ENCODE measurements around the gene COG4.

COG4 gene

DNA sequence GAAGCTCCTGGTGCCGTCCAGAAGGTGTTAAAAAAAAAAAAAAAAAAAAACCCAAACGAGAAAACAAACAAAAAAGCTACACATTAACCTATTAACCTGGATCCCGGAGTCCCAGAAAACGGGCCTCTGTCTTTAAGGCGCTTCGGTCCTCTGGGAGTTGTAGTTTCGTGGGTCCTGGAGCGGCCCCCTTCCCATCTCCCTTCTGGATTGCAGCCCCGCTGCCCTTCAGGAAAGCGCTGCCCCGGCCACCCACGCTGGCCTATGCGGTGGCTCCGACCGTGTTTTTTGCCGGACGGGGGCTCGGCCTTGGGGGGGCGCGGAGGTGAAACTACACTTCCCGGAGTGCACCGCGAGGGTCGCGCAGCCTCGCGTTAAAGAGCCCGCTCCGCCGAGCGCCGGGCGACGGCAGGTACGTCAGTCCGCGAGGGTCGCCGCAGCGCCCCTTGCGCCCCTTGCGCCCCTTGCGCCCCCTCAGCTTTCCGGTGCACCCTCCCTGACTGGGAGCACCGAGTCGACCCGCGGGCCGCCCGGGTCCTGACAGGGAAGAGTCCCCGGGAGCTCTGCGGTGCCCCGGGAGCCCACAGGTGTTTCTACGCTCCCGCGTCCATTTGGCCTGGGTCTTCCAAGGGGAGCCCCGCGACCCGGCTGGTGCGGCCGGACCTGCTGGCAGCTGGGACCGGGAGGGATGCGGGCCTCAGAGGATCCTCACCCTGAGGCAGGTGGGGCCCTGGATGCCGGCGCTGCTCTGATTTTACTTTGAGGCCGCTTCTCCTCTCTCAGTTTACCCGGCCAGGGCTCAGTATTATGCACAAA is 68.9 kb downstream of the COG4 start, which contains the start of gene FCSK (continued):
- TF ChIP-seq, protein P1, sequence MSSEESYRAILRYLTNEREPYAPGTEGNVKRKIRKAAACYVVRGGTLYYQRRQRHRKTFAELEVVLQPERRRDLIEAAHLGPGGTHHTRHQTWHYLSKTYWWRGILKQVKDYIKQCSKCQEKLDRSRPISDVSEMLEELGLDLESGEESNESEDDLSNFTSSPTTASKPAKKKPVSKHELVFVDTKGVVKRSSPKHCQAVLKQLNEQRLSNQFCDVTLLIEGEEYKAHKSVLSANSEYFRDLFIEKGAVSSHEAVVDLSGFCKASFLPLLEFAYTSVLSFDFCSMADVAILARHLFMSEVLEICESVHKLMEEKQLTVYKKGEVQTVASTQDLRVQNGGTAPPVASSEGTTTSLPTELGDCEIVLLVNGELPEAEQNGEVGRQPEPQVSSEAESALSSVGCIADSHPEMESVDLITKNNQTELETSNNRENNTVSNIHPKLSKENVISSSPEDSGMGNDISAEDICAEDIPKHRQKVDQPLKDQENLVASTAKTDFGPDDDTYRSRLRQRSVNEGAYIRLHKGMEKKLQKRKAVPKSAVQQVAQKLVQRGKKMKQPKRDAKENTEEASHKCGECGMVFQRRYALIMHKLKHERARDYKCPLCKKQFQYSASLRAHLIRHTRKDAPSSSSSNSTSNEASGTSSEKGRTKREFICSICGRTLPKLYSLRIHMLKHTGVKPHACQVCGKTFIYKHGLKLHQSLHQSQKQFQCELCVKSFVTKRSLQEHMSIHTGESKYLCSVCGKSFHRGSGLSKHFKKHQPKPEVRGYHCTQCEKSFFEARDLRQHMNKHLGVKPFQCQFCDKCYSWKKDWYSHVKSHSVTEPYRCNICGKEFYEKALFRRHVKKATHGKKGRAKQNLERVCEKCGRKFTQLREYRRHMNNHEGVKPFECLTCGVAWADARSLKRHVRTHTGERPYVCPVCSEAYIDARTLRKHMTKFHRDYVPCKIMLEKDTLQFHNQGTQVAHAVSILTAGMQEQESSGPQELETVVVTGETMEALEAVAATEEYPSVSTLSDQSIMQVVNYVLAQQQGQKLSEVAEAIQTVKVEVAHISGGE (tag by site-specific recombination; conservative IDR thresholded peaks at IDR 0.05; ENCODE audit: low read depth): peak; percentile 58
- TF ChIP-seq ZBTB20 (tag by site-specific recombination; IDR thresholded peaks at IDR 0.05) (peak; percentile 98), FEZF1 (tag by site-specific recombination; IDR thresholded peaks at IDR 0.05) (no peak), ZNF48 (tag by site-specific recombination; IDR thresholded peaks at IDR 0.05) (no peak), ZNF623 (tag by site-specific recombination; IDR thresholded peaks at IDR 0.05) (no peak), ZNF660 (tag by site-specific recombination; IDR thresholded peaks at IDR 0.05) (peak; percentile 8; the same call in 1 of the 2 replicates), ZEB2 (tag by site-specific recombination; IDR thresholded peaks at IDR 0.05) (peak; percentile 63), ZNF221 (tag by site-specific recombination; IDR thresholded peaks at IDR 0.05; ENCODE audit: borderline replicate concordance) (no peak), ZNF37A (tag by site-specific recombination; IDR thresholded peaks at IDR 0.05) (no peak), ZNF423 (tag by site-specific recombination; IDR thresholded peaks at IDR 0.05) (no peak), ZNF404 (tag by site-specific recombination; IDR thresholded peaks at IDR 0.05) (no peak), ZNF266 (tag by site-specific recombination; IDR thresholded peaks at IDR 0.05; ENCODE audit: low read depth) (no peak), ZNF776 (tag by site-specific recombination; IDR thresholded peaks at IDR 0.05; ENCODE audit: borderline replicate concordance) (no peak), ZNF184 (tag by site-specific recombination; IDR thresholded peaks at IDR 0.05) (no peak), ZNF670 (tag by site-specific recombination; IDR thresholded peaks at IDR 0.05; ENCODE audit: low read depth) (no peak), HOXA7 (CRISPR knock-in tag; IDR thresholded peaks at IDR 0.05; ENCODE audit: borderline replicate concordance) (no peak), WT1 (tag by site-specific recombination; IDR thresholded peaks at IDR 0.05) (no peak), TRIM28 (IDR thresholded peaks at IDR 0.05; ENCODE audit: borderline replicate concordance, low read length) (no peak), ZBTB7A (tag by site-specific recombination; IDR thresholded peaks at IDR 0.05; ENCODE audit: low read depth) (peak; percentile 68; the same call in 1 of the 2 replicates), ZNF677 (tag by site-specific recombination; IDR thresholded peaks at IDR 0.05) (no peak)
- TF ChIP-seq, protein P2, sequence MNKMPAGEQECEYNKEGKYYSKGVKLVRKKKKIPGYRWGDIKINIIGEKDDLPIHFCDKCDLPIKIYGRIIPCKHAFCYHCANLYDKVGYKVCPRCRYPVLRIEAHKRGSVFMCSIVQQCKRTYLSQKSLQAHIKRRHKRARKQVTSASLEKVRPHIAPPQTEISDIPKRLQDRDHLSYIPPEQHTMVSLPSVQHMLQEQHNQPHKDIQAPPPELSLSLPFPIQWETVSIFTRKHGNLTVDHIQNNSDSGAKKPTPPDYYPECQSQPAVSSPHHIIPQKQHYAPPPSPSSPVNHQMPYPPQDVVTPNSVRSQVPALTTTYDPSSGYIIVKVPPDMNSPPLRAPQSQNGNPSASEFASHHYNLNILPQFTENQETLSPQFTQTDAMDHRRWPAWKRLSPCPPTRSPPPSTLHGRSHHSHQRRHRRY (tag by site-specific recombination; IDR thresholded peaks at IDR 0.05): no peak
- TF ChIP-seq, protein P3, sequence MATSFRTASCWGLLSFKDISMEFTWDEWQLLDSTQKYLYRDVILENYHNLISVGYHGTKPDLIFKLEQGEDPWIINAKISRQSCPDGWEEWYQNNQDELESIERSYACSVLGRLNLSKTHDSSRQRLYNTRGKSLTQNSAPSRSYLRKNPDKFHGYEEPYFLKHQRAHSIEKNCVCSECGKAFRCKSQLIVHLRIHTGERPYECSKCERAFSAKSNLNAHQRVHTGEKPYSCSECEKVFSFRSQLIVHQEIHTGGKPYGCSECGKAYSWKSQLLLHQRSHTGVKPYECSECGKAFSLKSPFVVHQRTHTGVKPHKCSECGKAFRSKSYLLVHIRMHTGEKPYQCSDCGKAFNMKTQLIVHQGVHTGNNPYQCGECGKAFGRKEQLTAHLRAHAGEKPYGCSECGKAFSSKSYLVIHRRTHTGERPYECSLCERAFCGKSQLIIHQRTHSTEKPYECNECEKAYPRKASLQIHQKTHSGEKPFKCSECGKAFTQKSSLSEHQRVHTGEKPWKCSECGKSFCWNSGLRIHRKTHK (tag by site-specific recombination; IDR thresholded peaks at IDR 0.05): no peak
- TF ChIP-seq, protein P4, sequence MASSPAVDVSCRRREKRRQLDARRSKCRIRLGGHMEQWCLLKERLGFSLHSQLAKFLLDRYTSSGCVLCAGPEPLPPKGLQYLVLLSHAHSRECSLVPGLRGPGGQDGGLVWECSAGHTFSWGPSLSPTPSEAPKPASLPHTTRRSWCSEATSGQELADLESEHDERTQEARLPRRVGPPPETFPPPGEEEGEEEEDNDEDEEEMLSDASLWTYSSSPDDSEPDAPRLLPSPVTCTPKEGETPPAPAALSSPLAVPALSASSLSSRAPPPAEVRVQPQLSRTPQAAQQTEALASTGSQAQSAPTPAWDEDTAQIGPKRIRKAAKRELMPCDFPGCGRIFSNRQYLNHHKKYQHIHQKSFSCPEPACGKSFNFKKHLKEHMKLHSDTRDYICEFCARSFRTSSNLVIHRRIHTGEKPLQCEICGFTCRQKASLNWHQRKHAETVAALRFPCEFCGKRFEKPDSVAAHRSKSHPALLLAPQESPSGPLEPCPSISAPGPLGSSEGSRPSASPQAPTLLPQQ (tag by site-specific recombination; IDR thresholded peaks at IDR 0.05): peak; percentile 42; the same call in 1 of the 2 replicates
- TF ChIP-seq, protein P5, sequence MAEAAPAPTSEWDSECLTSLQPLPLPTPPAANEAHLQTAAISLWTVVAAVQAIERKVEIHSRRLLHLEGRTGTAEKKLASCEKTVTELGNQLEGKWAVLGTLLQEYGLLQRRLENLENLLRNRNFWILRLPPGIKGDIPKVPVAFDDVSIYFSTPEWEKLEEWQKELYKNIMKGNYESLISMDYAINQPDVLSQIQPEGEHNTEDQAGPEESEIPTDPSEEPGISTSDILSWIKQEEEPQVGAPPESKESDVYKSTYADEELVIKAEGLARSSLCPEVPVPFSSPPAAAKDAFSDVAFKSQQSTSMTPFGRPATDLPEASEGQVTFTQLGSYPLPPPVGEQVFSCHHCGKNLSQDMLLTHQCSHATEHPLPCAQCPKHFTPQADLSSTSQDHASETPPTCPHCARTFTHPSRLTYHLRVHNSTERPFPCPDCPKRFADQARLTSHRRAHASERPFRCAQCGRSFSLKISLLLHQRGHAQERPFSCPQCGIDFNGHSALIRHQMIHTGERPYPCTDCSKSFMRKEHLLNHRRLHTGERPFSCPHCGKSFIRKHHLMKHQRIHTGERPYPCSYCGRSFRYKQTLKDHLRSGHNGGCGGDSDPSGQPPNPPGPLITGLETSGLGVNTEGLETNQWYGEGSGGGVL (tag by site-specific recombination; IDR thresholded peaks at IDR 0.05): no peak
